RWPE1 (cell line): Measurements from ENCODE around the gene HSBP1L1.

Source experiments
- CTCF ChIA-PET: fragments of 350-600 bp; sonication (Branson Sonifier 250); formaldehyde crosslinking; extraction: SDS; loops from one replicate; lab custom pipeline; 2021; lab: Yijun Ruan, JAX
- POLR2A ChIA-PET: fragments of 400-600 bp; formaldehyde crosslinking; extraction: SDS; loops from one replicate; lab custom pipeline; 2020; ENCODE audit warnings: antibody characterized with exemption; ENCODE audit not compliant: low non-redundant PET; lab: Yijun Ruan, JAX
- DNase-seq: peaks from one replicate; pipeline ENCODE4 v3.0.0; 2012; ENCODE audit warnings: low spot score
- H3K27ac ChIP-seq: fragments of 450-650 bp; 2 replicates; pipeline ENCODE4 v1.5.1; 2017
- CTCF ChIP-seq: fragments of 450-650 bp; conservative IDR thresholded peaks from 2 replicates; pipeline ENCODE4 v1.5.1; 2017; ENCODE audit warnings: low read depth, mild to moderate bottlenecking

HSBP1L1 gene

GRCh38 chr18:79924814-79925731 is 39.4 kb upstream of the HSBP1L1 start:
- POLR2A ChIA-PET, result no interaction called here
- no peak for DNase-seq
- H3K27ac ChIP-seq, result no peak overlapping the region
- TF ChIP-seq CTCF, result no peak
- CTCF ChIA-PET, result no interaction called here

- no peak for TF ChIP-seq CTCF
- DNase-seq, result no peak
- H3K27ac ChIP-seq, result no peak overlapping the region
- ChIA-PET POLR2A (no interaction called here), CTCF (no interaction called here)
These were observed 38.1 kb upstream of the HSBP1L1 start for GRCh38 chr18:79926306-79926705.

- TF ChIP-seq CTCF, result no peak
- no peak for DNase-seq
- no peak overlapping the region for H3K27ac ChIP-seq
- CTCF ChIA-PET, result interaction anchor here (0.6 kb wide), 1 partner anchor 60 kb away, joined by 3 read pairs; no protein-coding TSS in a partner anchor
- POLR2A ChIA-PET, result no interaction called here
These were observed 37.5 kb upstream of the HSBP1L1 start for GRCh38 chr18:79926715-79927606.

GRCh38 chr18:79927607-79928562 is 36.6 kb upstream of the HSBP1L1 start:
- no peak for TF ChIP-seq CTCF
- POLR2A ChIA-PET, result interaction anchor here (0.7 kb wide), 1 partner anchor 23 kb away, joined by 3 read pairs; no protein-coding TSS in a partner anchor
- no peak overlapping the region for H3K27ac ChIP-seq
- DNase-seq, result no peak
- CTCF ChIA-PET, result interaction anchor here (0.6 kb wide), 1 partner anchor 59 kb away, joined by 3 read pairs; no protein-coding TSS in a partner anchor

GRCh38 chr18:79928563-79928960 is 35.9 kb upstream of the HSBP1L1 start:
- ChIA-PET CTCF (no interaction called here), POLR2A (interaction anchor here (0.7 kb wide), 1 partner anchor 22 kb away, joined by 3 read pairs; no protein-coding TSS in a partner anchor)
- H3K27ac ChIP-seq, result no peak overlapping the region
- no peak for DNase-seq
- TF ChIP-seq CTCF, result no peak
